ENCODE measurements around the gene C19orf12.

DNA sequence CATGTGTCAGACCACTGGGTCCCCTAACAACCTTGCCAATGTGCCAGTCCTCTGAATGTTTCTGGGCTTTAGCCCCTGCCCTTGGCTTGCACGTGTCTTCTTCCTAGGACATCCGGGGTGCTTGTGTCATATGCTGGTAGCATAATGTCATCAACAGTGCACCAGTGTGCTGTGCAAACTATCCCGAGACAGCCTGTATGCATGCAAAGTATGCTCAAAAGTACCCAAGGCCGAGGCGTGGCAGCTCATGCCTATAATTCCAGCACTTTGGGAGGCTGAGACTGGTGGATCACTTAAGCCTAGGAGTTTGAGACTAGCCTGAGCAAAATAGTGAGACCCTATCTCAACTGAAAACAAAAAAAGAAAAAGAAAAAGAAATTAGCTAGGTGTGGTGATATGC, 20.8 kb upstream of the C19orf12 start:
- TF ChIP-seq, protein P1, sequence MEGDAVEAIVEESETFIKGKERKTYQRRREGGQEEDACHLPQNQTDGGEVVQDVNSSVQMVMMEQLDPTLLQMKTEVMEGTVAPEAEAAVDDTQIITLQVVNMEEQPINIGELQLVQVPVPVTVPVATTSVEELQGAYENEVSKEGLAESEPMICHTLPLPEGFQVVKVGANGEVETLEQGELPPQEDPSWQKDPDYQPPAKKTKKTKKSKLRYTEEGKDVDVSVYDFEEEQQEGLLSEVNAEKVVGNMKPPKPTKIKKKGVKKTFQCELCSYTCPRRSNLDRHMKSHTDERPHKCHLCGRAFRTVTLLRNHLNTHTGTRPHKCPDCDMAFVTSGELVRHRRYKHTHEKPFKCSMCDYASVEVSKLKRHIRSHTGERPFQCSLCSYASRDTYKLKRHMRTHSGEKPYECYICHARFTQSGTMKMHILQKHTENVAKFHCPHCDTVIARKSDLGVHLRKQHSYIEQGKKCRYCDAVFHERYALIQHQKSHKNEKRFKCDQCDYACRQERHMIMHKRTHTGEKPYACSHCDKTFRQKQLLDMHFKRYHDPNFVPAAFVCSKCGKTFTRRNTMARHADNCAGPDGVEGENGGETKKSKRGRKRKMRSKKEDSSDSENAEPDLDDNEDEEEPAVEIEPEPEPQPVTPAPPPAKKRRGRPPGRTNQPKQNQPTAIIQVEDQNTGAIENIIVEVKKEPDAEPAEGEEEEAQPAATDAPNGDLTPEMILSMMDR (IDR thresholded peaks at IDR 0.05): no peak
- TF ChIP-seq POLR2A (IDR thresholded peaks at IDR 0.05): no peak

All from testis (tissue), 2 donors.